Thoracic aorta (tissue), 2 donors: ENCODE measurements around the gene TFAP2C. TPM values are rescaled to one million over a fixed set of nuclear protein-coding genes. Genes with fewer than 3 reads are reported as not detected.

ENCODE experiments used
- ATAC-seq: fragments of 150-250 bp; one replicate; pipeline ENCODE4 v1.8.0; 2017; ENCODE audit warnings: low read depth; ENCODE audit not compliant: insufficient number of reproducible peaks, low FRiP score
- DNase-seq: peaks from one replicate; pipeline ENCODE4 v3.0.0-alpha.2; 2020; ENCODE audit warnings: low spot score
- H3K27ac ChIP-seq, 2 donors: fragments of 200-600 bp; sonication (generic); 1 replicate in 1 of 2; 2 replicates in 1 of 2; pipeline ENCODE4 v1.5.1; 2016; ENCODE audit warnings: mild to moderate bottlenecking in 2 of 2, moderate library complexity in 2 of 2
- H3K27me3 ChIP-seq: fragments of 200-600 bp; sonication (generic); replicated peaks from 2 replicates; pipeline ENCODE4 v1.6.0; 2016; ENCODE audit warnings: mild to moderate bottlenecking; ENCODE audit not compliant: insufficient read depth
- H3K36me3 ChIP-seq: fragments of 200-600 bp; sonication (generic); one replicate; pipeline ENCODE4 v1.5.1; 2016
- H3K4me1 ChIP-seq, 2 donors: fragments of 200-600 bp; sonication (generic); 1 replicate in 1 of 2; 2 replicates in 1 of 2; pipeline versions ENCODE4 v1.5.1 to v1.6.0; 2016; ENCODE audit warnings: low read depth in 2 of 2, mild to moderate bottlenecking in 1 of 2; ENCODE audit not compliant: control insufficient read depth in 1 of 2
- H3K4me3 ChIP-seq: fragments of 200-600 bp; sonication (generic); 2 replicates; pipeline ENCODE4 v1.5.1; 2016; ENCODE audit warnings: mild to moderate bottlenecking
- H3K9me3 ChIP-seq: fragments of 200-600 bp; sonication (generic); 2 replicates; pipeline ENCODE4 v1.5.1; 2016
- CTCF ChIP-seq: fragments of 200-600 bp; sonication (generic); IDR thresholded peaks from one replicate; pipeline ENCODE4 v1.5.1; 2019; ENCODE audit warnings: antibody characterized with exemption
- total RNA-seq, 2 donors: library from RNA; depleted of rRNA; stranded (reverse); fragments of >200 nt; gene quantifications; one replicate each; pipeline versions ENCODE4 v1.1.0 to v1.2.3, GENCODE V29; 2016

Gene TFAP2C
- total RNA-seq, 2 donors from 2014 or later: 0.49 to 2.0 TPM

GRCh38 chr20:56676679-56677078 lies 47.6 kb downstream of the TFAP2C start:
- Histone ChIP-seq H3K4me3 (no peak overlapping the region), H3K36me3 (no peaks in the 10 kb centered on the region), H3K9me3 (no peaks in the 10 kb centered on the region), H3K4me1 (no peaks in the 10 kb centered on the region), H3K27ac (no peak overlapping the region), H3K27me3 (no peaks in the 10 kb centered on the region)
- no peak for ATAC-seq
- TF ChIP-seq CTCF: no peak
- no peak for DNase-seq

- TF ChIP-seq CTCF: no peak
- ATAC-seq (no peak), DNase-seq (no peak)
- Histone ChIP-seq H3K27ac (no peak overlapping the region), H3K36me3 (no peaks in the 10 kb centered on the region), H3K4me1 (no peaks in the 10 kb centered on the region), H3K4me3 (no peak overlapping the region), H3K9me3 (no peaks in the 10 kb centered on the region), H3K27me3 (no peaks in the 10 kb centered on the region)
Observed at GRCh38 chr20:56683077-56683865, 54.2 kb downstream of the TFAP2C start.

- no peaks in the 10 kb centered on the region for H3K27me3 ChIP-seq
- H3K27ac ChIP-seq: no peak overlapping the region
- H3K36me3 ChIP-seq: no peaks in the 10 kb centered on the region
- H3K9me3 ChIP-seq: no peaks in the 10 kb centered on the region
- no peak for TF ChIP-seq CTCF
- no peak overlapping the region for H3K4me3 ChIP-seq
- no peaks in the 10 kb centered on the region for H3K4me1 ChIP-seq
- DNase-seq (no peak), ATAC-seq (no peak)
Observed at GRCh38 chr20:56685879-56686278, 56.8 kb downstream of the TFAP2C start.

- no peak overlapping the region for H3K4me3 ChIP-seq
- no peaks in the 10 kb centered on the region for H3K36me3 ChIP-seq
- ATAC-seq (no peak), DNase-seq (no peak)
- H3K9me3 ChIP-seq: no peaks in the 10 kb centered on the region
- H3K4me1 ChIP-seq: no peaks in the 10 kb centered on the region
- no peaks in the 10 kb centered on the region for H3K27me3 ChIP-seq
- no peak overlapping the region for H3K27ac ChIP-seq
- no peak for TF ChIP-seq CTCF
Observed at GRCh38 chr20:56687061-56687460, 58.0 kb downstream of the TFAP2C start.

- DNase-seq (no peak), ATAC-seq (no peak)
- Histone ChIP-seq H3K36me3 (no peaks in the 10 kb centered on the region), H3K9me3 (no peaks in the 10 kb centered on the region), H3K27me3 (no peaks in the 10 kb centered on the region), H3K4me3 (no peak overlapping the region), H3K4me1 (no peaks in the 10 kb centered on the region), H3K27ac (no peak overlapping the region)
- no peak for TF ChIP-seq CTCF
Observed at GRCh38 chr20:56688106-56688505, 59.0 kb downstream of the TFAP2C start.

Other genes starting within 250 kb of the TFAP2C start
- gene AURKA, start 237.1 kb upstream of the TFAP2C start, total RNA-seq: under 1 TPM in 1 of 2 donors, not detected in 1; 0.41 TPM
- 10 to 100 TPM in 1 of 2 donors, 1 to 10 TPM in 1; 4.6 to 22.5 TPM for gene CSTF1, start 236.7 kb upstream of the TFAP2C start, total RNA-seq
- gene CASS4, start 217.0 kb upstream of the TFAP2C start, total RNA-seq: 1 to 10 TPM; 3.0 to 3.1 TPM
- 10 to 100 TPM; 70.9 to 71.6 TPM for gene RTF2, start 160.7 kb upstream of the TFAP2C start, total RNA-seq
- not detected for gene FAM209A, start 104.6 kb upstream of the TFAP2C start, total RNA-seq
- not detected for gene FAM209B, start 96.1 kb upstream of the TFAP2C start, total RNA-seq